ENCODE measurements around the gene SLC38A4. TPM values are rescaled to one million over a fixed set of nuclear protein-coding genes. Genes with fewer than 3 reads are reported as not detected.

SLC38A4 gene
- total and polyA plus RNA-seq, 9 of the 15 experiments (the other 6 are each of a cell fraction or from before 2014, with no cell fraction given), result 0.16 TPM; not detected in 8

DNA sequence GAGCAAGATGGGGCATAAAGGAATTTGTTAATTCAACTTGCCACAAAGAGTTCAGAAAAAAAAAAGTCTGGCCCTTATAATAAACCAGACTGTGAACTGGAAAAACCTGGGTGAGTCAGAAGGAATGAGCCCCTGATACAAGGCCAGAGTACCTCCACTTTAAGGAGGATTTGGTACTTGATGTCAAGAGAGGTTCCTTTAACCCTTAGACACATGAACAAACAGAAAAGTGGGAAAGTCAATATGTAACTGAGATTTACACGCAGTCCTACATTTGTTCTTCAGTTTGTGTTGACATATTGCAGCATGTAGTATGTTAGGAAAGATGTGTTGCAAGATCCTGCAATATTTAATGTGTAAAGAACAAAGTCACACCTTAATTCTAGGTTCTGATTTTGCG lies 14.2 kb upstream of the SLC38A4 start:
- no peak for FAIRE-seq
- POLR2A ChIA-PET, result no interaction called here
- no peaks in the 10 kb centered on the region for H3K9me1 ChIP-seq (ENCODE audit: control insufficient read depth, insufficient read depth, low read length)
- no peak for TF ChIP-seq E4F1 (CRISPR knock-in tag; IDR thresholded peaks at IDR 0.05; ENCODE audit: borderline replicate concordance)
- TF ChIP-seq ZNF23 (CRISPR knock-in tag; IDR thresholded peaks at IDR 0.05), result no peak
- TF ChIP-seq YY1 (IDR thresholded peaks at IDR 0.05; ENCODE audit: borderline replicate concordance in 1 of 3, control insufficient read depth in 1 of 3, extremely low read depth in 1 of 3, insufficient read depth in 3 of 3, insufficient read length in 1 of 3, insufficient replicate concordance in 2 of 3, low read depth in 1 of 3, low read length in 2 of 3), result no peak
- no peak for TF ChIP-seq FOSL1 (tag; conservative IDR thresholded peaks at IDR 0.05)
- no peak for TF ChIP-seq XRCC4 (IDR thresholded peaks at IDR 0.05; ENCODE audit: extremely low read depth, insufficient read depth, insufficient read length)
- no peak for TF ChIP-seq POLR3G (IDR thresholded peaks at IDR 0.05; ENCODE audit: extremely low read depth, insufficient read length, insufficient replicate concordance)
- TF ChIP-seq ARID4B (CRISPR knock-in tag; IDR thresholded peaks at IDR 0.05), result no peak
- no peak for TF ChIP-seq CHAMP1 (IDR thresholded peaks at IDR 0.05)
- TF ChIP-seq, protein P1, sequence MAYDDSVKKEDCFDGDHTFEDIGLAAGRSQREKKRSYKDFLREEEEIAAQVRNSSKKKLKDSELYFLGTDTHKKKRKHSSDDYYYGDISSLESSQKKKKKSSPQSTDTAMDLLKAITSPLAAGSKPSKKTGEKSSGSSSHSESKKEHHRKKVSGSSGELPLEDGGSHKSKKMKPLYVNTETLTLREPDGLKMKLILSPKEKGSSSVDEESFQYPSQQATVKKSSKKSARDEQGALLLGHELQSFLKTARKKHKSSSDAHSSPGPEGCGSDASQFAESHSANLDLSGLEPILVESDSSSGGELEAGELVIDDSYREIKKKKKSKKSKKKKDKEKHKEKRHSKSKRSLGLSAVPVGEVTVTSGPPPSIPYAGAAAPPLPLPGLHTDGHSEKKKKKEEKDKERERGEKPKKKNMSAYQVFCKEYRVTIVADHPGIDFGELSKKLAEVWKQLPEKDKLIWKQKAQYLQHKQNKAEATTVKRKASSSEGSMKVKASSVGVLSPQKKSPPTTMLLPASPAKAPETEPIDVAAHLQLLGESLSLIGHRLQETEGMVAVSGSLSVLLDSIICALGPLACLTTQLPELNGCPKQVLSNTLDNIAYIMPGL (CRISPR knock-in tag; IDR thresholded peaks at IDR 0.05), result no peak

More for the DNA sequence above, 14.2 kb upstream of the SLC38A4 start:
- intact Hi-C loops (cut with micrococcal nuclease) (no loop called here), in situ Hi-C loops (cut with MboI) (no loop called here)
- CTCF ChIA-PET (ENCODE audit: low intra/inter-chr PET ratio), result no interaction called here
- H3K79me2 ChIP-seq (ENCODE audit: control insufficient read depth, insufficient read depth, low read length), result no peaks in the 10 kb centered on the region
- H3K4me3 ChIP-seq, result no peak overlapping the region
- no peaks in the 10 kb centered on the region for H3K27me3 ChIP-seq (ENCODE audit: control insufficient read depth in 2 of 2, insufficient read depth in 2 of 2, low read length in 2 of 2)
- ATAC-seq (no peak), DNase-seq (ENCODE audit: extremely low read depth in 1 of 4, low spot score in 3 of 4) (no peak)
- no peaks in the 10 kb centered on the region for H3K36me3 ChIP-seq (ENCODE audit: control insufficient read depth, insufficient read depth, low read length)
- no peaks in the 10 kb centered on the region for H3K4me1 ChIP-seq (replicated peaks in 1 of 2; ENCODE audit: control insufficient read depth in 2 of 2, insufficient read depth in 2 of 2, low read length in 2 of 2)
- no TSS peak for BruUV-seq (replicated peaks)
- no peak overlapping the region for H3K27ac ChIP-seq (ENCODE audit: extremely low read depth, low read depth, low read length)
- H3K4me2 ChIP-seq (ENCODE audit: insufficient read depth, low read length), result no peak overlapping the region
- WGBS (ENCODE audit: insufficient coverage, low coverage, missing lambda C conversion rate), result 0% methylated on average over 2 of the region's 2 CpGs
- no peak overlapping the region for H3K9ac ChIP-seq (ENCODE audit: insufficient read depth in 1 of 2, low read depth in 2 of 2, low read length in 2 of 2)
- H4K20me1 ChIP-seq (replicated peaks; ENCODE audit: control insufficient read depth, insufficient read depth, low read length), result no peaks in the 10 kb centered on the region
- H2AFZ ChIP-seq (ENCODE audit: low read depth, low read length), result no peak overlapping the region
- H3K9me3 ChIP-seq (replicated peaks; ENCODE audit: control insufficient read depth, insufficient read depth, low read depth, low read length), result no peaks in the 10 kb centered on the region
